Dendritic cell treated with granulocyte-macrophage colony-stimulating factor and Interleukin-4, amounts not matched to agents 40 ng/mL and 50 ng/mL, for 4 days (primary cell): Measurements from ENCODE around the gene FBN2.

Experiments
- H3K27ac Mint-ChIP-seq: one replicate; pipeline ENCODE4 v1.8.0; 2022; ENCODE audit warnings: mild to moderate bottlenecking, mixed read lengths
- H3K27me3 Mint-ChIP-seq: one replicate; pipeline ENCODE4 v1.8.0; 2022; ENCODE audit warnings: mild to moderate bottlenecking, mixed read lengths
- H3K36me3 Mint-ChIP-seq: one replicate; pipeline ENCODE4 v1.8.0; 2022; ENCODE audit warnings: low read depth, mixed read lengths
- H3K4me1 Mint-ChIP-seq: one replicate; pipeline ENCODE4 v1.8.0; 2022; ENCODE audit warnings: low read depth, mixed read lengths
- H3K4me3 Mint-ChIP-seq: one replicate; pipeline ENCODE4 v1.8.0; 2022; ENCODE audit warnings: mild to moderate bottlenecking, moderate library complexity, mixed read lengths
- H3K9me3 Mint-ChIP-seq: one replicate; pipeline ENCODE4 v1.8.0; 2022; ENCODE audit warnings: mixed read lengths
- intact Hi-C: fragments of 100-400 bp; cut with micrococcal nuclease; formaldehyde crosslinking; loops from one replicate; pipeline ENCODE4 v1.15.0; 2022

Gene FBN2

DNA sequence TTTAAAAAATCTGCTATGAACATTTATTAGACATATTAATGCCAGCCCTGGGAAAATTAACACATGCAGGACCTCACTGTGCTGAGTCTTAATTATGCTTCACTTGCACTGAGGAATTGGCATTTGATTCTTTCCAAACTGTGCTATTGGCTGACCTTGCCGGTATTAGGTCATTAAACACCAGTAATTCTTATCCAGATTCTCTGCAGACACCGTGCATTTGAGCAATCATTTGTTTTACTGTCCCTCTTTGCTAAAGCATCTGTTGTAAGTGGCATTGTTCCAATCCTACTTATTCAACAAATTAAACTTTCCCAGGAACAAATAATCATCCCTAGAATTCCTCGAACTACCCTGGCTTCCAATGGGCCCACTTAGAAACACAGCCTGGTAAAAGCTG is 309.5 kb downstream of the FBN2 start:
- no peaks in the 10 kb centered on the region for H3K4me1 Mint-ChIP-seq
- H3K27me3 Mint-ChIP-seq = no peaks in the 10 kb centered on the region
- H3K27ac Mint-ChIP-seq = no peak overlapping the region
- H3K9me3 Mint-ChIP-seq = no peaks in the 10 kb centered on the region
- H3K36me3 Mint-ChIP-seq = no peaks in the 10 kb centered on the region
- H3K4me3 Mint-ChIP-seq = no peak overlapping the region
- intact Hi-C loops = no loop called here

DNA sequence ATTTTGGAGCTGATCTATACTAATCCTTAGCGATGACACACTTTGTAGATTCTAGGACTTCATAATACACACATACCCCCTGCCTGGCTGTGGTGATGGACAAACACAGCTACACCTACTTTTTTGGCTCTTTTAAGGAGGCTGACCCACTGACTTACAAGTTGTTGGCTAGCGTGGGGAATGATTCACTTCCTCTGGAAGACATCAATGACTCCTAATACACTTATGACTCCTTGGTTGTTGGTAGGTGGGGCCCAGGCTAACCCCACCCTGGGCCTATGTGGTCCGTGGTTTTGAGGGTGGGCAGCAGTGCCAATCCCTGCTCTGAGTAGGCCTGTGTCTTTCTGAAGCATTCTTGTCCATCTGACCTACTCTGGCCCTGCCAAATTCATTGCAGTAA is 310.0 kb downstream of the FBN2 start:
- intact Hi-C loops = no loop called here
- no peaks in the 10 kb centered on the region for H3K27me3 Mint-ChIP-seq
- H3K4me3 Mint-ChIP-seq = no peak overlapping the region
- no peak overlapping the region for H3K27ac Mint-ChIP-seq
- no peaks in the 10 kb centered on the region for H3K36me3 Mint-ChIP-seq
- no peaks in the 10 kb centered on the region for H3K9me3 Mint-ChIP-seq
- no peaks in the 10 kb centered on the region for H3K4me1 Mint-ChIP-seq

DNA sequence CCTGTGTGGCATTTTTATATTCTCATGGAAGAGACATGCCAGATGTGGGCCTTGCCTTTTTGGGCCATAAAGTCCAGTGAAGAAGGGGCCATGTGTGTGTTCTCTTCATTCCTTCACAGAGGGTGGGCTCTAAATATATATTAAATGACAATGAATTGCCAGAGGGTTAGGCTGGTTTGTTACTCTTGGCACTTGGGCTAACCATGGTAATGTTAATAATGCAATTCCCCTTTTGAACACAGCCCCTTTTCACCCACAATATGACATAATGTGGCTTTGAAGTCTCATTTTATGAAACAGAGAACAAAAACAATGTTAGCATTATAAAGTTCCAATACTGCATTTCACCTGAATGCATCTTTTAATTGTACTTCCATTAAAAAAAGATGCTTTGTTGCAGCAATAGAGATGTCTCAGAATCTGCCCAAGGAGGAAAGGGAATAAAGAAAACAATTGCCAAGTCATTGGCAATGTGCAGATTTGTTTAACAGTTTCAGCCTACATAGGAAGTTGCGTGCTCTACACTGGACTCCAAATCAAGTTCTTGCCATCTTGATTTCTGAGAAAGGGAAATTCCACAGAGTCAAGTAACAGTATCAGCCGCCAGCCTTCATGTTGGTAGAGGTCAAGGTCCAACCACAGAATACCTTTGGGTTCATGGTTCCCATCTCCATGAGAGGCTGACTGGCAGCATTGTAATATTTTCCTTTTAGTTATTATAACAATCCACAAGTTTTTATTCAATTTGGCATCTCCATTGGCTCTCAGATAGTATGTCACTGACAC is 312.6 kb downstream of the FBN2 start:
- intact Hi-C loops = no loop called here
- Mint-ChIP-seq H3K27ac (no peak overlapping the region), H3K9me3 (no peaks in the 10 kb centered on the region), H3K36me3 (no peaks in the 10 kb centered on the region), H3K27me3 (no peaks in the 10 kb centered on the region), H3K4me1 (no peaks in the 10 kb centered on the region), H3K4me3 (no peak overlapping the region)

DNA sequence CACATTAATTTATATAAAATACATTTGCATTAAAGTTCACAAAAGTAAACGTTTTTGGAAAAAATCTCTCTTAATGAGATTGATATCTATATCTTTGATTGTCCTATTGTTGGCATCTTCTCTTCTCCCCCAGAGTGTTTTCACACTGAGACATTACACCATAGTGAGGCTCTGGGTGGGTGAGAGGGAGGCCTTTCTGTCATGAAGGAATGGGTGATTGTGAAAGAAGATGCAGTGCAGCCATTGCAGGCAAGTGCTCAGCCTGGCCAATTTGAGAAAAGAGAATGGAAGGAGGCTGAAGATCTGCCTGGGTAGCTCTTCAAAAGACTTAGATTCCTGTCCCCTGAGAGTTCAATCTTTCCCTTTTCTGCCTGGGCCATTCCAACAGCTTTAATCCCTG is 313.7 kb downstream of the FBN2 start:
- Mint-ChIP-seq H3K27ac (no peak overlapping the region), H3K9me3 (no peaks in the 10 kb centered on the region), H3K27me3 (no peaks in the 10 kb centered on the region), H3K4me1 (no peaks in the 10 kb centered on the region), H3K36me3 (no peaks in the 10 kb centered on the region), H3K4me3 (no peak overlapping the region)
- intact Hi-C loops = no loop called here

DNA sequence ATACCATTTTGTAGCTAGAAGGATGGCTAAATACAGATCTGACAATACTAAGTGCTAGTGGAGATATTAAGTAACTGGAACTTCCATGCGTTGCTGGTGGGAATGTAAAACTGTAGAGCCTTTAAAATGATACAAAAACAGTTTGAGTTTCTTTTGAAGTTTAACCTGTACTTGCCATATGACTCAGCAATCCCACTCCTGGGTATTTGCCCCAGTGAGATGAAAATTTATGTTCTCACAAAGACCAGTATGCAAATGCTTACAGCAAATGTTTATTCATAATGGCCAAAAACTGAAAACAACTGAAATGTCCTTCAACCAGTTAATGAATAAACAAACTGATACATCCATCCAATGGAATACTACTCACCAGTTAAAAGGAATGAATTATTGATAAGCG is 317.2 kb downstream of the FBN2 start:
- H3K4me1 Mint-ChIP-seq = no peaks in the 10 kb centered on the region
- no peak overlapping the region for H3K27ac Mint-ChIP-seq
- H3K9me3 Mint-ChIP-seq = no peaks in the 10 kb centered on the region
- no peaks in the 10 kb centered on the region for H3K27me3 Mint-ChIP-seq
- H3K4me3 Mint-ChIP-seq = no peak overlapping the region
- intact Hi-C loops = no loop called here
- no peaks in the 10 kb centered on the region for H3K36me3 Mint-ChIP-seq

DNA sequence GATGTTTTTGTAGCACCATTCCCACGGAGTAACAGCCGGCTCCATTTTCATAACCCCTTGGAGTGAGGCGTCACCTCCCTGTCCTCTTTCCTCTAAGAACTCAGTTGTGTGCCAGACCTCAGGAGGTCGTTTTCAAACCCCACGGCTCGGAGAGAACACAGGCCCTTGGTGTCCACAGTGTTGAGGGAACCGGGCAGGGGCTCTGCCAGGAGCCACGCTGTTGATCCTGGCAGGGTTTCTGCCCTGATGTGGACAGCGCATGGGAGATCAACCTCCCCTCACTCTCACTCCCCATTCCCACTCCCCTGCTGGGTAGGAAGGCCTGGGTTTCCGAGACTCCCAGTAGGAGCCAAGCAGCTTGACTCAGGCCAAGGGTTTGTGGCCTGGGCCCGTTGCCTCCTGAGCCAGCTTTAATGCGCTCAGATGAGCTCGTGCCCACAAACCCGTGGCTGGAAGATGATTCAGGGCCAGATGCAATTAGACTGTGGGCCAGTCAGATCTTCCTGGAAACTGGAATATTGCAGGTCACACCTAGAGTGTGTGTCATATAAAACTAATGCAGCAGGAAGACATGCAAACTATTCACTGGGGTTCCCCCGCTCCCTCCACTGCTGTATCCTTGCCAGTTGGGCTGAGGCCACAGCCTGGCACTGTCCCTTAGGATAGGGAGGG is 321.0 kb downstream of the FBN2 start:
- Mint-ChIP-seq H3K36me3 (no peaks in the 10 kb centered on the region), H3K4me1 (no peaks in the 10 kb centered on the region), H3K4me3 (no peak overlapping the region), H3K9me3 (no peaks in the 10 kb centered on the region), H3K27me3 (no peaks in the 10 kb centered on the region), H3K27ac (no peak overlapping the region)
- intact Hi-C loops = loop anchor here (10.0 kb wide), 1 partner anchor 628 kb away; no protein-coding TSS in a partner anchor

DNA sequence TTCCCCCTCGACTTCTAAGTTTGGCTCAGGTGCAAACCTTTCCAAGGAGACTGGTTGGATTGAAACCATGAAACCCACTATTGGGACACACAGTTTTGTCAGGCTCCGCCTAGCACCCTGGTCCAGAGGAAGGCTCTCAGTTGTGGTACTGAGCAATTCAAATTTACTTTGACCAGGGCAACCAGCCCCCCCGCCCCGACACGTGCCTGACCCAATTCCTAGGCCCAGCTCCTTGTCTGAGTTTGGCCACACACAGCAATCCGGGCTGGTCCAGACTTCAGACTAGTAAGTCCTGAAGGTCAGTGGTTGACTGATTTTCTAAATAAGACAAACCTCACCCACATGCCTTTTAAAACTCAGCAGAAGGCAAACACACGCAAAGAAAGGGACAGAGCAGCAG is 321.8 kb downstream of the FBN2 start:
- H3K9me3 Mint-ChIP-seq = no peaks in the 10 kb centered on the region

DNA sequence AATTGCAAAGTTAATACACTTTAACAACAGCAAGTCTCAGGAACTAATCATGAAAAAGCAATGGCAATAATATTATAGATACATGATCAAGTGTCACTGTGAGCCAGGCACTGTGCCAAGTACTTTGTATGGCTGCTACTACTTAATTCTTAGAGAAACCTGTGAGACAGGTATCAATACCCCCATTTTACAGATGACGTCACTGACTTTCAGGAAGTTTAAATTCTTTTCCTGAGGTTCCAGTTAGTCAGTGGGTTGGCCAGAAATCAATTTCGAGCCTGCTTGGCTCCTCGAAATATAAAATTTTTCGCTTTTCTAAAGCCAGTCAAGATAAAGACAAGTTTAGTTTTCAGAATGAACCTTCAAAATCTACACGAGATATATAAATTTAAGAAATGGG is 324.2 kb downstream of the FBN2 start:
- Mint-ChIP-seq H3K9me3 (no peaks in the 10 kb centered on the region), H3K27me3 (no peaks in the 10 kb centered on the region), H3K4me3 (no peak overlapping the region), H3K36me3 (no peaks in the 10 kb centered on the region), H3K27ac (no peak overlapping the region), H3K4me1 (no peaks in the 10 kb centered on the region)
- intact Hi-C loops = loop anchor here (1.0 to 10.0 kb wide), 4 partner anchors 284 to 1553 kb away; no protein-coding TSS in a partner anchor

More for the DNA sequence above, 321.8 kb downstream of the FBN2 start:
- no peaks in the 10 kb centered on the region for H3K4me1 Mint-ChIP-seq
- H3K36me3 Mint-ChIP-seq = no peaks in the 10 kb centered on the region
- no peak overlapping the region for H3K27ac Mint-ChIP-seq
- intact Hi-C loops = loop anchor here (10.0 kb wide), 1 partner anchor 629 kb away; no protein-coding TSS in a partner anchor
- no peak overlapping the region for H3K4me3 Mint-ChIP-seq
- H3K27me3 Mint-ChIP-seq = no peaks in the 10 kb centered on the region

DNA sequence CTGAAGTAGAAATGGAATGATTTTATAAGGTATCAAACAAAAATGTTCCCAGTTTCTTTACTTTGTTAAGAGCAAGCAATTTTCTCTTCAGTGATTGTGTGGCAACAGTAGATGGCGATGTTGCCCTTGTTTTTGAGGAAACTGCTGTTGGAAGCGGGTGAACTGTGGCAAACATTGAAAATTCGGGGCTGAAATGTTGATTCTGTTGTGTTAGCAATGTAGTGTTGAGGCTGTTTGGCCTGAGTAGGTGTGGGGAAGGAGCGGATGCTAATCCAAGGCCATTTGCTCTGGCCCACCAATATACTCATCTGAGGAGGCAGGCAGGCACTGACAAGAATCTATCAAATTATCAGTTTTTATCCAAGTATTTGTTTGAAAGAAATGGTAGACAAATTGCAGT is 324.7 kb downstream of the FBN2 start:
- no peaks in the 10 kb centered on the region for H3K4me1 Mint-ChIP-seq

DNA sequence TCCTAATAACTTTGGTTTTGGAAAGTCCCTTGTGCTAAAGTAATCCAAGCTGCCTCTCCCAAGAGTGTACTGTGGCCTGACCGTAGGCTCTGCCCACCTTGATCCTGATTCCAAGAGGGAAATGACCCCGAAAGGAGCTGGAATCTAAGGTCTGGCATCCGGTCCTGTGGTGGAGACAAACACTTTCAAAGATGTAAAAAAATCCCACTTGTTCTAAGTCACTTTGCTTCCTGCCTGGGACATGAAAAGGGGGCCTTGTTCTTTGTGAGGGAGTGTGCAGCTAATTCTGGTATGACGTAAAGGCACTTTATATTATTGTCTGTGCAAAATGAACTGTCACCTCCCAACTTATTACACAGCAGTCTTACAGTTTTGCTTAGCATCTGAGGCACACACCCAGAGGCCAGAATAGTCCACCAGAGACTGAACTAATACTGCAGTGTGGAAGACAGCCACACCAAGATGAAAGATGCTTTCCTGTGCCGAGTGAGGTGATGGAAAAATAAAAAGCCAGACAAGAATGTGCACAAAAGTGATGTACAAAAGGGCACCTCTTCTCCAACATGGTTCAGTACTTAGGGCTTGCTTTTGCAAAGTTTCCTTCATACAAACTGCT is 325.7 kb downstream of the FBN2 start:
- Mint-ChIP-seq H3K27me3 (no peaks in the 10 kb centered on the region), H3K27ac (no peak overlapping the region), H3K4me1 (no peaks in the 10 kb centered on the region), H3K36me3 (no peaks in the 10 kb centered on the region), H3K4me3 (no peak overlapping the region), H3K9me3 (no peaks in the 10 kb centered on the region)
- intact Hi-C loops = loop anchor here (5.0 to 10.0 kb wide), 2 partner anchors 633 to 1555 kb away; no protein-coding TSS in a partner anchor

More for the DNA sequence above, 324.7 kb downstream of the FBN2 start:
- Mint-ChIP-seq H3K27me3 (no peaks in the 10 kb centered on the region), H3K27ac (no peak overlapping the region), H3K4me3 (no peak overlapping the region), H3K9me3 (no peaks in the 10 kb centered on the region), H3K36me3 (no peaks in the 10 kb centered on the region)
- intact Hi-C loops = loop anchor here (1.0 to 10.0 kb wide), 4 partner anchors 285 to 1554 kb away; no protein-coding TSS in a partner anchor

DNA sequence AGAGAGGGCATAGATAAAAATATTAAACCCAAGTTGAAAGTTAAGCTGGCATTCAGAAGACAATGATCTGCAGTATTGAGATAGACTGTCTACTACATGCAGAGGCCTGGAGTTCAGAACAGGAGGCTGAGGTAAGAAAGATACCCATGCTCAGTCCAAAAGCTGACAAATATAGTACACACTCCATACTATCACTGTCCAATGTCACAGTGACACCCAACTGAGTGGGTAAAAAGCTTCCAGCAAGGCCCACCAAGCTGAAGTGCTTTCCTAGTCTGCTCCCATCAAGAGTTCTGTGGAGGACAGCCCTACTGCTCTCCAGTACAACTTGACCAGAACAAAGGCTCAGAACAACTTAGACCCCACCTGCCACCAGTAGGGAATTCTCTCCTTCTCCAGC is 329.6 kb downstream of the FBN2 start:
- Mint-ChIP-seq H3K4me3 (no peak overlapping the region), H3K9me3 (no peaks in the 10 kb centered on the region), H3K36me3 (no peaks in the 10 kb centered on the region), H3K27me3 (no peaks in the 10 kb centered on the region), H3K27ac (no peak overlapping the region), H3K4me1 (no peaks in the 10 kb centered on the region)
- intact Hi-C loops = no loop called here
